Common myeloid progenitor, CD34-positive (primary cell): ENCODE results near the gene ASB16.

Source experiments
- CTCF ChIA-PET: fragments of 350-600 bp; sonication (Branson Sonifier 250); formaldehyde crosslinking; loops from one replicate; lab custom pipeline; 2021; ENCODE audit warnings: antibody characterized with exemption; lab: Charles Lee
- POLR2A ChIA-PET: fragments of 350-600 bp; sonication (Branson Sonifier 250); formaldehyde crosslinking; loops from one replicate; lab custom pipeline; 2021; ENCODE audit warnings: antibody characterized with exemption; lab: Charles Lee
- DNase-seq, 3 donors: peaks; one replicate each; pipeline versions ENCODE4 v3.0.0 to v3.0.0-alpha.2; 2013
- H3K27ac ChIP-seq, 2 experiments: 1 replicate in 1 of 2; 2 replicates in 1 of 2; pipeline ENCODE4 v1.7.0; 2013; ENCODE audit warnings: inconsistent platforms in 2 of 2, low read length in 2 of 2, mild to moderate bottlenecking in 2 of 2, low read depth in 1 of 2, moderate library complexity in 1 of 2; ENCODE audit not compliant: severe bottlenecking in 2 of 2, insufficient read depth in 1 of 2, poor library complexity in 1 of 2
- H3K27me3 ChIP-seq, 5 experiments: replicated peaks in 2 of 5; 1 replicate in 3 of 5; 2 replicates in 2 of 5; pipeline versions ENCODE4 v1.6.1 to v1.7.0; 2013; ENCODE audit warnings: low read length in 4 of 5, mild to moderate bottlenecking in 2 of 5, moderate library complexity in 2 of 5, inconsistent platforms in 1 of 5; ENCODE audit not compliant: insufficient read depth in 5 of 5, control insufficient read depth in 4 of 5
- H3K36me3 ChIP-seq, 4 experiments: 1 replicate in 2 of 4; 2 replicates in 2 of 4; pipeline versions ENCODE4 v1.6.1 to v1.7.0; 2013; ENCODE audit warnings: low read length in 3 of 4, control low read depth in 1 of 4, mild to moderate bottlenecking in 1 of 4; ENCODE audit not compliant: control insufficient read depth in 4 of 4, insufficient read depth in 4 of 4
- H3K4me1 ChIP-seq, 4 experiments: 1 replicate in 3 of 4; 2 replicates in 1 of 4; pipeline versions ENCODE4 v1.6.1 to v1.7.1; 2013; ENCODE audit warnings: low read length in 3 of 4, mild to moderate bottlenecking in 3 of 4, control low read depth in 1 of 4, inconsistent platforms in 1 of 4, moderate library complexity in 1 of 4; ENCODE audit not compliant: control insufficient read depth in 4 of 4, insufficient read depth in 4 of 4; ENCODE audit errors: control extremely low read depth in 1 of 4
- H3K4me3 ChIP-seq, 7 experiments: 1 replicate in 4 of 7; 2 replicates in 3 of 7; pipeline versions ENCODE4 v1.5.1 to v1.7.0; 2013; ENCODE audit warnings: mild to moderate bottlenecking in 7 of 7, low read length in 6 of 7, moderate library complexity in 6 of 7, inconsistent platforms in 2 of 7, low read depth in 2 of 7, control low read depth in 1 of 7; ENCODE audit not compliant: insufficient read depth in 4 of 7, control insufficient read depth in 1 of 7; ENCODE audit errors: extremely low read depth in 1 of 7
- H3K9me3 ChIP-seq, 5 experiments: 1 replicate in 4 of 5; 2 replicates in 1 of 5; pipeline versions ENCODE4 v1.6.1 to v1.7.1; 2013; ENCODE audit warnings: low read length in 4 of 5, mild to moderate bottlenecking in 2 of 5, inconsistent platforms in 1 of 5, low read depth in 1 of 5, moderate library complexity in 1 of 5; ENCODE audit not compliant: control insufficient read depth in 4 of 5, insufficient read depth in 2 of 5; ENCODE audit errors: control extremely low read depth in 1 of 5
- WGBS: methylation state at CpG from one replicate; pipeline ENCODE4 v1.1.5; 2013; ENCODE audit not compliant: insufficient coverage; 5-methylcytosine and 5-hydroxymethylcytosine counted together

ASB16 gene

GRCh38 chr17:44212507-44213402 is 42.3 kb downstream of the ASB16 start:
- no peak for DNase-seq
- Histone ChIP-seq H3K27ac (no peak overlapping the region), H3K4me3 (no peak overlapping the region), H3K36me3 (peaks cover 30 to 87% (median 66%) of the 10 kb centered on the region in 4 experiments), H3K27me3 (no peaks in the 10 kb centered on the region), H3K4me1 (peaks cover 12 to 34% (median 27%) of the 10 kb centered on the region in 4 experiments), H3K9me3 (no peaks in the 10 kb centered on the region)
- ChIA-PET CTCF (interaction anchor here (0.6 to 8.8 kb wide), 6 partner anchors 9 to 403 kb away, joined by 3 to 84 read pairs (median 12); partner anchors contain the start of gene FAM171A2), POLR2A (no interaction called here)
- 95% methylated on average over 20 of the region's 31 CpGs for WGBS

GRCh38 chr17:44213403-44214229 is 43.1 kb downstream of the ASB16 start:
- 89% methylated on average over 13 of the region's 15 CpGs for WGBS
- CTCF ChIA-PET, result interaction anchor here (0.7 to 8.8 kb wide), 7 partner anchors 8 to 149 kb away, joined by 3 to 84 read pairs (median 4); partner anchors contain the start of gene FAM171A2
- no peak for DNase-seq
- no peaks in the 10 kb centered on the region for H3K9me3 ChIP-seq
- H3K36me3 ChIP-seq, result peaks cover 29 to 82% (median 59%) of the 10 kb centered on the region in 4 experiments
- no peak overlapping the region for H3K27ac ChIP-seq
- H3K4me1 ChIP-seq, result peaks cover 15 to 39% (median 31%) of the 10 kb centered on the region in 4 experiments
- H3K4me3 ChIP-seq, result no peak overlapping the region
- H3K27me3 ChIP-seq, result no peaks in the 10 kb centered on the region
- POLR2A ChIA-PET, result no interaction called here

- Histone ChIP-seq H3K27ac (no peak overlapping the region), H3K4me3 (no peak overlapping the region), H3K36me3 (peaks cover 28 to 77% (median 55%) of the 10 kb centered on the region in 4 experiments), H3K4me1 (peaks cover 15 to 39% (median 31%) of the 10 kb centered on the region in 4 experiments), H3K27me3 (no peaks in the 10 kb centered on the region), H3K9me3 (no peaks in the 10 kb centered on the region)
- no peak for DNase-seq
- 100% methylated on average over 1 of the region's 1 CpG for WGBS
- POLR2A ChIA-PET, result no interaction called here
- CTCF ChIA-PET, result interaction anchor here (0.7 to 8.8 kb wide), 7 partner anchors 8 to 149 kb away, joined by 3 to 84 read pairs (median 4); partner anchors contain the start of gene FAM171A2
Measured at GRCh38 chr17:44214230-44214494, 43.7 kb downstream of the ASB16 start.

DNA sequence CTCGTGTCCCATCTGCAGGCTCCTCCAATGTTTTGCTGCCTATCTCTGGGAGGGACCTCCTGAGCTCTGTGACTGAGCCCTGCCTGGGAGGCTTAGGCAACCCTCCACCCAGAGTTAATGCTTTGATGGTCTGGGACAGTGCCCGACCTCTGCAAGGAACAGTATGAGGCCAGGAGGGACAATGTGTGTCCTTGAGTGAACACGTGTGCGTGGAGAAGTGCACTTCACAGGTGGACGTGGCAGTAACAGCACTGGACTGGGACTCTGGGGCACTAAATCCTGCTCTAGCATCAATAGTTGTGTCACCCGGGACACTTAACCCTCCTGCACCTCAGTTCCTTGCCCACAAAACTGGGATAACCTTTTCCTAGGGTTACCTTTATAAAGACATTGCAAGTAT is 44.4 kb downstream of the ASB16 start:
- no peak for DNase-seq
- ChIA-PET POLR2A (no interaction called here), CTCF (interaction anchor here (1.0 to 8.8 kb wide), 3 partner anchors 9 to 137 kb away, joined by 3 to 84 read pairs (median 7); no protein-coding TSS in a partner anchor)
- H3K4me3 ChIP-seq, result no peak overlapping the region
- H3K27ac ChIP-seq, result no peak overlapping the region
- 99% methylated on average over 5 of the region's 6 CpGs for WGBS
- peaks cover 15 to 37% (median 31%) of the 10 kb centered on the region in 4 experiments for H3K4me1 ChIP-seq
- H3K9me3 ChIP-seq, result no peaks in the 10 kb centered on the region
- H3K36me3 ChIP-seq, result peaks cover 28 to 69% (median 48%) of the 10 kb centered on the region in 4 experiments
- H3K27me3 ChIP-seq, result no peaks in the 10 kb centered on the region

DNA sequence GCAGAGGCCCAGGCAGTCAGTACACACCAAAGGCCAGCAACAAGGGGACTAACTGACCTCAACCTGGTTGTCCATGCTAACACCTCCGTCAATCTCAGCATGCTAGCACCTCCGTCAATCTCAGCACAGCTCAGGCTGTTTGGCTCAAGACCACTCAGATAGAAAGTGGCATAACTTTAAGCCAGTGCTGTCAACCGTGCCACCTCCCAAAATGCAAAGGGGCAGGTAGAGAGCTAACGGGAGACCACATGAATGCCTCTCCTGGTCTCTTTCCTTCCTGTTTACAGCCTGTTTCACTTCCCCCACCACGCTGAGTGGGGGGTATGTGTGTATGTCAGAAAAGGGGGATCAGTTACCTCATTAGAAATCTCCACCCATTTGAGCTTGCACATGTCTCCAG is 45.7 kb downstream of the ASB16 start:
- H3K36me3 ChIP-seq, result peaks cover 26 to 61% (median 42%) of the 10 kb centered on the region in 4 experiments
- WGBS, result 88% methylated on average over 2 of the region's 5 CpGs
- H3K27ac ChIP-seq, result no peak overlapping the region
- no peaks in the 10 kb centered on the region for H3K27me3 ChIP-seq
- CTCF ChIA-PET, result interaction anchor here (1.1 to 8.8 kb wide), 8 partner anchors 10 to 142 kb away, joined by 3 to 84 read pairs (median 6); no protein-coding TSS in a partner anchor
- H3K4me3 ChIP-seq, result peak overlapping the region in 1 of 7 experiments; percentile 86
- DNase-seq, result no peak
- H3K9me3 ChIP-seq, result no peaks in the 10 kb centered on the region
- POLR2A ChIA-PET, result no interaction called here
- peaks cover 15 to 25% (median 21%) of the 10 kb centered on the region in 4 experiments for H3K4me1 ChIP-seq

- CTCF ChIA-PET, result interaction anchor here (0.8 to 8.8 kb wide), 11 partner anchors 11 to 141 kb away, joined by 3 to 84 read pairs (median 6); no protein-coding TSS in a partner anchor
- peaks cover 22 to 56% (median 37%) of the 10 kb centered on the region in 4 experiments for H3K36me3 ChIP-seq
- POLR2A ChIA-PET, result no interaction called here
- peak overlapping the region in 1 of 2 experiments; percentile 86 for H3K27ac ChIP-seq
- 62% methylated on average over 5 of the region's 5 CpGs for WGBS
- peaks cover 15 to 29% (median 25%) of the 10 kb centered on the region in 4 experiments for H3K4me1 ChIP-seq
- no peak for DNase-seq
- peak overlapping the region in 2 of 7 experiments; percentile 6 to 86 for H3K4me3 ChIP-seq
- H3K27me3 ChIP-seq, result no peaks in the 10 kb centered on the region
- no peaks in the 10 kb centered on the region for H3K9me3 ChIP-seq
Measured at GRCh38 chr17:44216694-44217093, 46.2 kb downstream of the ASB16 start.
